Measurements from ENCODE around the gene RACGAP1.

The RACGAP1 gene

GRCh38 chr12:49972129-49972528, 53.2 kb downstream of the RACGAP1 start:
- no peak for TF ChIP-seq CTCF (IDR thresholded peaks at IDR 0.05; ENCODE audit: low read depth, low read length)
- H3K4me3 ChIP-seq (ENCODE audit: low read depth, low read length), result no peak overlapping the region
- DNase-seq (ENCODE audit: low read depth, low spot score), result no peak
- in situ Hi-C loops (cut with HindIII; ENCODE audit: low sequenced_read_pairs), result no loop called here

DNA sequence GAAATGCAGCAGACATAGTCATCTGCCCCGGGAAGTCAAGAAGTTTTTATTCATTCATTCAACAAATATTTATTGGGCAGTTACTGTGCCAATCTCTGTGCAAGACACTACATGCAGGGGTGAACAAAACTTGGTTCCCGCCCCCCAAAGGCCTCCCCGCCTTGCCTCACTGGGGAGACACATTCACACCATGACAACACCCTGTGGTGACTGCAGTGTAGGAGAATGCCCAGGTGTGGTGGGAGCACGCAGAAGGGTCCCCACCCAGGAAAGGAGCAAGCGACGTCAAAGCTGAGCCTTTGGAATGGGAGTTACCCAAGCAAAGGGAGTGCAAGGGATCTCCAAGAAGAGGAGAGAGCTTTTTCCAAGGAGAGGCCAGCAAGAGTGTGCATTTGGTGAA, 54.2 kb downstream of the RACGAP1 start:
- no peak for TF ChIP-seq CTCF (IDR thresholded peaks at IDR 0.05; ENCODE audit: low read depth, low read length)
- no peak overlapping the region for H3K4me3 ChIP-seq (ENCODE audit: low read depth, low read length)
- in situ Hi-C loops (cut with HindIII; ENCODE audit: low sequenced_read_pairs), result no loop called here
- DNase-seq (ENCODE audit: low read depth, low spot score), result no peak

DNA sequence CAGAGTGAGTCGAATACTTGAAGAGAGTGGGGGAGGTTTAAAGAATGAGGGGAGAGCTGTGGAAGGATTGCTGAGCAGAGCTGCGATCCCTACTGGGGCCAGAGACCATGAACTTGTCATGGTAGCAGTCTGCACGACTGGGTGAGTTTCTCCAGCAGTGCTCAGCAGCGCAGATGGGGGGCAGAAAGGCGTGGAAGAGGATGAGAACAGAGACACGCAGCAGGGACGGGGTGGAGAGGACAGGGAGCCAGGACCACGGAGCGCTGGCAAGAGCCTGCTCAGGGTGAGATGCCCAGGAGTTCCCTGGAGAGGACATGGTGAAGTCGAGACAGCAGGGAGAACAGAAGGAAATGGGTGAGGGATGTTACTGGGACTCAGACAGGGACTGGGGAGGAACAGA, 54.6 kb downstream of the RACGAP1 start:
- no peak for DNase-seq (ENCODE audit: low read depth, low spot score)
- H3K4me3 ChIP-seq (ENCODE audit: low read depth, low read length), result no peak overlapping the region
- TF ChIP-seq CTCF (IDR thresholded peaks at IDR 0.05; ENCODE audit: low read depth, low read length), result no peak
- in situ Hi-C loops (cut with HindIII; ENCODE audit: low sequenced_read_pairs), result no loop called here

DNA sequence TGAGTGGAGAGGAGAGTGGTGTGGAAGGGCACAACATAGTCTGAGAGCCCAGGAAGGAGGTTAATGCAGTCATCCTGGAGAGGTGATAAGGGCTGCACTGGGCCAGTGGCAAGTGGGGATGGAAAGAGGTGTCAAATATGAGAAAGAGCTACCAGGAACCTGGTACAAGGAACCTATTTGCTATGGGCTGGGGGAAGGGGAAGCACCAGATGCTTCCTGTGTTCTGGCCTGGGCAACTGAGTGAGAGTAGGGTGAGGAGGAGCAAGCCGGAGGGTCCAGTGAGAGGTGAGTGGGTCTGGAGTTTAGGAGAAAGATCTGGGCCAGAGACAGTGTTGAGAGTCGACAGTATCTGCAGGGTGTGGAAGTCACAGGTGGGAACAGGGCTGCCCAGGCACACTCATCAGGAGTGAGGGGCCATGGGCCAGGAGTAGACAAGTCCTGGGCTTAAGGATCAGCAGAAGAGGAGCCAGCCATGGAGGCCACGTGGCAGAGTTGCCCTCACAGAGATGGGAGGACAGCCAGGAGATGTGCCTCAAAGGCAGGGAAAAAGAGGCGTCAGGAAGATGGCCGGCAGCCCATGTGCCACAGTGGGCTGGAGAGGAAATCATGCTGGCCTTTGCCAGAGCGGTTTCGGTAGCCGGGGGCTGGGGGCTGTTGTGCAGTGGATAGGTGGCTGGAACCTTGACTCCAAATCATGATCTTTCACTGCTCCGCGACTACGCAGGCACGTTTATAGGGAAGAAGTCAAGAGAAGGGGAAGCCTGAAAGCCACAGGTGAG, 55.5 kb downstream of the RACGAP1 start:
- no peak for TF ChIP-seq CTCF (IDR thresholded peaks at IDR 0.05; ENCODE audit: low read depth, low read length)
- DNase-seq (ENCODE audit: low read depth, low spot score), result no peak
- H3K4me3 ChIP-seq (ENCODE audit: low read depth, low read length), result no peak overlapping the region
- in situ Hi-C loops (cut with HindIII; ENCODE audit: low sequenced_read_pairs), result no loop called here

DNA sequence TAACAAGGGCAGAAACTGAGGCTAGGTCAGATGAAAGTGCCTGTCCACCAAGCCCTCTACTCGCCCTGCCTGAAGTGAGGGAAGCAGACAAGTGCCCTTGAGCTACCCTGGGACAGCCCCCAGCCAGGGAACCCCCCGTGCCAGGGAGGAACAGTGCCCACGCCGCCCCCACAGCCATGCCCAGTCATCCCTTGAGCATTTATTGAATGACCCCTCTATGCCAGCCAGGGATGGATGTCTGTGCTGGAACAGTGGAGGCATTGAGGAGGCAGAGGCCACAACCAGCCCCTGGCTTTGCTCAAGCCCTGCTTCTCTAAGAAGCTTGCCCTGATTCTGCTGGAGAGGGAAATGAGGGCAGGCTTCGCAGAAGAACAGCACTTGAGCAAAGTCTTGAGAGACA, 56.3 kb downstream of the RACGAP1 start:
- no peak overlapping the region for H3K4me3 ChIP-seq (ENCODE audit: low read depth, low read length)
- no peak for DNase-seq (ENCODE audit: low read depth, low spot score)
- TF ChIP-seq CTCF (IDR thresholded peaks at IDR 0.05; ENCODE audit: low read depth, low read length), result no peak
- in situ Hi-C loops (cut with HindIII; ENCODE audit: low sequenced_read_pairs), result no loop called here

DNA sequence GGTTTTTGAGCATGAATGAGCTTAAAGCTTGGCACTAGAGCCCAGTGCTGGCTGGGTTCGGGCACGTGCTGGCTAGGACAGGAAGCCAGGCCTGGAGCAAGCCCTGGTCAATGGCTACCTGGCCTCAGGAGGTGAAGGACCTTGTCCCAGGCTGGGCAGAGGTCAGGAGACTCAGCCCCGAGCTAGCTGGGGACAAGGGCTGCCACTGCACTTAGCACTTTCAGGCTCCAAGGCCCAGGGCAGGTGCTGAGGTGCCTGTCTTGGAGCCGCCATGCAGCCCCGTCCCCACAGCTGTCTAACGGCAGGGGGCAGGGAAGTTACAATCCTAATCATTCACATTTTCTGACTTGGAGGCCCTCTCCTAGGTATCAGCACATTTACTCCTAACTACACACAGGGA, 56.8 kb downstream of the RACGAP1 start:
- no peak for TF ChIP-seq CTCF (IDR thresholded peaks at IDR 0.05; ENCODE audit: low read depth, low read length)
- in situ Hi-C loops (cut with HindIII; ENCODE audit: low sequenced_read_pairs), result no loop called here
- no peak for DNase-seq (ENCODE audit: low read depth, low spot score)
- H3K4me3 ChIP-seq (ENCODE audit: low read depth, low read length), result no peak overlapping the region
